ENCODE data around the gene FAT2. TPM values are rescaled to one million over a fixed set of nuclear protein-coding genes. Genes with fewer than 3 reads are reported as not detected.
"Not testable (repeated sequence)": the region's sequence is repeated elsewhere in the genome, so short reads cannot be mapped to it uniquely, and the experiment has no call there.

FAT2 gene
- total RNA-seq, 4 donors from 2014 or later, result 86.5 to 117 (median 99.0) TPM

DNA sequence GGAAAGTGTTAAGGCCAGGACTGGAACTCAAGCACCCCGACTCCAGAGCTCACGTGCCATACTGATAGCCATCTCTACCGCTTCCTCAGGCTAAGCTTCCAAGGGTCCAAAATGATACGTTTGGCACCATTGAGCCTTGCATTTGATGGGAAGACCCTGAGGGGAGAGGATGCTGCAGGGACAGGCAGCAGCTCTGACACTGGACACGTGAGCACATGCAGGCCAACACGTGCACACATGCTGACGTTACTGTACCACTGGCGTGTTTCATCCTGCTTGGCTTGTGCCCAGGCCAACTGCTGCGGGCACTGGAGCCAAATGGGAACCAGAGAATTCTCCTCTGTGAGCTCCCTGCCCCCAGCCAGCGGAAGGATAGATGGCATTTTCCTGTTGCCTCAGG lies 5.2 kb downstream of the FAT2 start:
- no peaks in the 10 kb centered on the region for H3K9me3 ChIP-seq
- peaks cover 0 to 12% (median 0%) of the 10 kb centered on the region in 3 donors for H3K36me3 ChIP-seq
- peak overlapping the region; percentile 60 to 94 (median 85) for H3K27ac ChIP-seq
- intact Hi-C loops (cut with DNase I), result no loop called here
- peaks cover 17 to 90% (median 28%) of the 10 kb centered on the region in 3 donors for H3K4me1 ChIP-seq
- TF ChIP-seq POLR2A (IDR thresholded peaks at IDR 0.05) (no peak), CTCF (IDR thresholded peaks at IDR 0.05) (no peak)
- DNase-seq, result no peak
- no peaks in the 10 kb centered on the region for H3K27me3 ChIP-seq
- no peak overlapping the region for H3K4me3 ChIP-seq
- 35 to 44% methylated on average over 8 to 9 of the region's 10 CpGs for WGBS, 2 donors

DNA sequence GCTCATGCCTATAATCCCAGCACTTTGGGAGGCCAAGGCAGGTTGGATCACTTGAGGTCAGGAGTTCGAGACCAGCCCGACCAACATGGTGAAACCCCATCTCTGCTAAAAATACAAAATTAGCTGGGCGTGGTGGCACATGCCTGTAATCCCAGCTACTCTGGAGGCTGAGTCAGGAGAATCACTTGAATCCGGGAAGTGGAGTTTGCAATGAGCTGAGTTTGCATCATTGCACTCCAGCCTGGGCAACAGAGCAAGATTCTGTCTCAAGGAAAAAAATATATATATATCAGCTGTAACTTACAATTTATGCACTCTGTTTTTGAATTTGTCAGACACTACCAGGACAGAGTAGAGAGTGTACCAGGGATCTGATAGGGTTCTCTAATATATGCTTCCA lies 5.8 kb downstream of the FAT2 start:
- peaks cover 23 to 96% (median 34%) of the 10 kb centered on the region in 3 donors for H3K4me1 ChIP-seq
- H3K27me3 ChIP-seq; DNase-seq; H3K9me3 ChIP-seq; intact Hi-C loops (cut with DNase I); H3K4me3 ChIP-seq: not testable (repeated sequence)
- 18 to 75% methylated on average over 1 to 2 of the region's 4 CpGs for WGBS, 2 donors
- H3K36me3 ChIP-seq, result peaks cover 0 to 14% (median 0%) of the 10 kb centered on the region in 3 donors
- peak overlapping the region; percentile 61 to 94 (median 85) for H3K27ac ChIP-seq

DNA sequence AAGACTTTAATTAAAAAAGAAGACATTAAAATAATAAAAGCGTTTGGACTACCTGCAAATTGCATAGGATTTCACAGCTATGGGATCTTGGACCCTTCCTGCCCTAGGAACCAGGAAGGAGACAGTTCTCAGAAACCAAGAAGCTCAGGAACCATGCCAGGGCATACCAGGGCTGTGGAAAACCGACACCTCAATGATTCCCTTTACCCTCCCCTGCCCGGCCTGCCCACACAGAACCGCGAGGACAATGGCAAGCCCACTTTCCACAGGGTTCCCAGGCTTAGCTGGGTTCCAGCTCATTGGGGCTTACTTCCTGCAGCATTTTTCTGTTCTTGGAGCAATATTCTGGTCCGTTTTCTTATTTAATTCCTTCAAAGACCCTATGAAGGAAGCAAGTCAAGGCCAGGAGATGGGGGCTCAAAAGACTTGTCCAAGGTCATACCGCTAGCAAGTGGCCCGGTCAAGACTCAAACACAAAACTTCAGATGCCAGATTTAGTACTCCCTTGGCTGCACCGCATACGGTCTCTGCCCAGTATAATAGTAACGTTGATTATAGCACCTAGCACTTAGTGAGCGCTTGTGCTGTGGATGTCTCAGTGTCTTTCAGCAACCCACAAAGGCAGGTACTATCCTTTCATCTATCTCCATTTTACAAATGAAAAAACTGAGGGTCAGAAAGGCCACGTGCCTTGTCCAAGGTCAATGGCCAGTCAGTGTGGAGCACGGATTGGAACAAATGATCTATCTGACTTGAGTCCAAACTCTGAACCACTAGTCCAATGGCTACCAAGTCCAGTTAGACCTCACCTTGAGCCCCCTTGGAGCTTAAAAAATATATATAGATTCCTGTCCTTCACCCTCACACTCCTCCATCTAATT lies 6.8 kb downstream of the FAT2 start:
- intact Hi-C loops (cut with DNase I), result no loop called here
- Histone ChIP-seq H3K4me3 (no peak overlapping the region), H3K27ac (peak overlapping the region; percentile 61 to 94 (median 85)), H3K4me1 (peaks cover 24 to 100% (median 40%) of the 10 kb centered on the region in 3 donors), H3K9me3 (no peaks in the 10 kb centered on the region), H3K27me3 (no peaks in the 10 kb centered on the region), H3K36me3 (peaks cover 0 to 20% (median 0%) of the 10 kb centered on the region in 3 donors)
- TF ChIP-seq CTCF (IDR thresholded peaks at IDR 0.05), result no peak
- TF ChIP-seq POLR2A (IDR thresholded peaks at IDR 0.05), result no peak
- no peak for DNase-seq
- WGBS, 2 donors, result 53 to 69% methylated on average over 14 of the region's 14 CpGs

- no peak for DNase-seq
- H3K4me3 ChIP-seq, result no peak overlapping the region
- WGBS, 2 donors, result 30 to 57% methylated on average over 1 to 4 of the region's 6 CpGs
- peaks cover 0 to 21% (median 0%) of the 10 kb centered on the region in 3 donors for H3K36me3 ChIP-seq
- TF ChIP-seq POLR2A (IDR thresholded peaks at IDR 0.05) (no peak), CTCF (IDR thresholded peaks at IDR 0.05) (no peak)
- peak overlapping the region; percentile 81 to 94 (median 85) for H3K27ac ChIP-seq
- H3K4me1 ChIP-seq, result peaks cover 19 to 100% (median 41%) of the 10 kb centered on the region in 3 donors
- no peaks in the 10 kb centered on the region for H3K27me3 ChIP-seq
- H3K9me3 ChIP-seq, result no peaks in the 10 kb centered on the region
- intact Hi-C loops (cut with DNase I), result no loop called here
These were observed 9.1 kb downstream of the FAT2 start for GRCh38 chr5:151581812-151582583.

- Histone ChIP-seq H3K4me1 (peaks cover 19 to 100% (median 42%) of the 10 kb centered on the region in 3 donors), H3K4me3 (no peak overlapping the region), H3K27me3 (no peaks in the 10 kb centered on the region), H3K36me3 (peaks cover 0 to 21% (median 0%) of the 10 kb centered on the region in 3 donors), H3K9me3 (no peaks in the 10 kb centered on the region), H3K27ac (peak overlapping the region; percentile 81 to 94 (median 85))
- TF ChIP-seq POLR2A (IDR thresholded peaks at IDR 0.05) (no peak), CTCF (IDR thresholded peaks at IDR 0.05) (no peak)
- WGBS, 2 donors, result 22 to 59% methylated on average over 3 to 4 of the region's 4 CpGs
- intact Hi-C loops (cut with DNase I), result no loop called here
- no peak for DNase-seq
These were observed 9.8 kb downstream of the FAT2 start for GRCh38 chr5:151581347-151581746.

All from esophagus squamous epithelium (tissue), 5 donors.